LoVo (cell line): ENCODE results near the gene ODF2.
A peak's percentile ranks its signal among the peaks of the same experiment; 100 is the strongest.
"Not testable (repeated sequence)": the region's sequence is repeated elsewhere in the genome, so short reads cannot be mapped to it uniquely, and the experiment has no call there.

Source experiments
- DNase-seq: peaks from one replicate; pipeline ENCODE4 v3.0.0-alpha.2; 2016; ENCODE audit warnings: low spot score

The ODF2 gene

DNA sequence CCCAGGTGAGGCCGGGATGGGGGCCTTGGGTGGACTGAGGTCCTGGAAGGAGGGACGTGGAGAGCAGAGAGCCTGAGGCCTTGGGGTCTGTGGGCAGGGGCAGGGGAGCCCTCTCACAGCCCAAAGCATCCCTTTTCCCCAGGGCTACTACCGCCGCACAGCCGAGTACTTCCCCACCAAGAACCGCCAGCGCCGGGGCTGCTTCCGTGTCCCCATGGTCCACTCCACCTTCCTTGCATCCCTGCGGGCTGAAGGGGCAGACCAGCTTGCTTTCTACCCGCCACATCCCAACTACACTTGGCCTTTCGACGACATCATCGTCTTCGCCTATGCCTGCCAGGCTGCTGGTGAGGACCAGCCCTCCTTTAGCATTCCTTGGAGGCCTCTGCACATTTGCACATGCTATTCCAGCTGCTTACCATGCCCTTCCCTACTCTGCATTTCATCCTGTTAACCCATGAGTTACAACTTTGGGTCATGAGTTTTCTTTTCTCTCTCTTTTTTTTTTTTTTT is 31.5 kb upstream of the ODF2 start:
- DNase-seq, result no peak

- no peak for DNase-seq
Observed at GRCh38 chr9:128428644-128429512, 26.9 kb upstream of the ODF2 start.

DNA sequence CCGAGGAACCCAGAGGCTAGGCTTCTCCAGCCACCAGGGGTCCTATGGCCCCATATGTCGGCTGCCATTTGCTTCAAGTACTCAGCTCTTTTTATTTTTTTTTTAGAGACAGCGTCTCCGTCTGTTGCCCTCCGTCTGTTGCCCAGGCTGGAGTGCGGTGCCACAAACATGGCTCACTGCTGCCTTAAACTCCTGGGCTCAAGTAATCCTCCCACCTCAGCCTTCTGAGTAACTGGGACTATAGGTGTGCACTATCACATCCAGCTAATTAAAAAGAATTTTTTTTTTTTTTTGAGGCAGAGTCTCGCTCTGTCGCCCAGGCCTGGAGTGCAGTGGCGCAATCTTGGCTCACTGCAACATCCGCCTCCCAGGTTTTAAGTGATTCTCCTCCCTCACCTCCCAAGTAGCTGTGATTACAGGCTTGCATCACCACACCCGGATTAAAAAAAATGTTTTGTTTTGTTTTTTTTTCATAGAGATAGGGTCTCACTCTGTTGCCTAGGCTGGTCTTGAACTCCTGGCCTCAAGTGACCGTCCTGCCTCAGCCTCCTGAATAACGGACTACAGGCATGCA is 26.2 kb upstream of the ODF2 start:
- DNase-seq, result no peak

DNA sequence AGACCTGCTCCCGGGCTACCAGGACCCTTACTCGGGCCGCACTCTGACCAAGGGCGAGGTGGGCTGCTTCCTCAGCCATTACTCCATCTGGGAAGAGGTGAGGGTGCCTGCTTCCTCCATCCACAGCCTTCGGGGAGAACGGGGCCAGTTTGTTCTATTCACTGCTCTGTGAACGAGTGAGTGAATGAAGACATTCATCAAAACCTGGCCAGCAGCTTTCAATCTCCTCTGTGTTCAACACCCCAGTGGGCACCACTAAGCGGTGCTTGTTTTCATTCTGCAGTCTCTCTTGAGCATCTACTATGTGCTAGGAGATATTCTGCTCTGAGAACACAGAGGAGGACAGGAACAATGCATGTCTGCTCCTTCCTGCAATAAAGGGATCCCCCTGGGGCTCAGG is 24.6 kb upstream of the ODF2 start:
- no peak for DNase-seq

- no peak for DNase-seq
Observed at GRCh38 chr9:128434340-128434739, 21.5 kb upstream of the ODF2 start.

- DNase-seq, result no peak
Observed at GRCh38 chr9:128435611-128436010, 20.2 kb upstream of the ODF2 start.

- peak; percentile 72 for DNase-seq
Observed at GRCh38 chr9:128438343-128439109, 17.3 kb upstream of the ODF2 start.

DNA sequence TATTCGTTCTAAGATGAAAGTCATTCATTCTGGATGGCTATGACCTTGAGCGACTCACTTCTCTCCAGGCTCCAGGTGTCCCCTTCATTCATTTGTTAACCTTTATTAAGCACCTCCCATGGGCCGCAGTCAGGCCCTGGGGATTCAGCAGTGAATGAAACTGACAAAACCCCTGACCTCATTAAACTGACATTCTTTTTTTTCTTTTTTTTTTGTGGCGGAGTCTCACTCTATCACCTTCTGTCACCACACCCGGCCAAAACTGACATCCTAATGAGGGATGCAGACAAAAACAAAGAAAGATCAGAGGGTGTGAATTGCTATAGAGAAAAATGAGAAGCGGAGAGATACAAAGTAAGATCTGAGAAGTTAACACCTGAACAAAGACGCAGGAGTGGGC is 16.5 kb upstream of the ODF2 start:
- no peak for DNase-seq

GRCh38 chr9:128442150-128442549 is 13.7 kb upstream of the ODF2 start:
- no peak for DNase-seq

DNA sequence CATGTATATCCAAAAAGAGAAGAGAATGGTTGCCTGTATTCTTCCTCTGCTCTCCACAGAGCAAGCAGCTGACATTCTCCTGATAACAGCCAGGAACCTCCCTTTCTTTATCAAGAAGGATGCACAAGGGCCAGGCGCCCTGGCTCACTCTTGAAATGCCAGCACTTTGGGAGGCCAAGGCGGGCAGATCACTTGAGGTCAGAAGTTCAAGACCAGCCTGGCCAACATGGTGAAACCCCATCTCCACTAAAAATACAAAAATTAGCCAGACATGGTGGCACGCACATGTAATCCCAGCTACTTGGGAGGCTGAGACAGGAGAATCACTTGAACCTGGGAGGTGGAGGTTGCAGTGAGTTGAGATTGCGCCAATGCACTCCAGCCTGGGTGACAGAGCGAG is 9.3 kb upstream of the ODF2 start:
- DNase-seq, result not testable (repeated sequence)

DNA sequence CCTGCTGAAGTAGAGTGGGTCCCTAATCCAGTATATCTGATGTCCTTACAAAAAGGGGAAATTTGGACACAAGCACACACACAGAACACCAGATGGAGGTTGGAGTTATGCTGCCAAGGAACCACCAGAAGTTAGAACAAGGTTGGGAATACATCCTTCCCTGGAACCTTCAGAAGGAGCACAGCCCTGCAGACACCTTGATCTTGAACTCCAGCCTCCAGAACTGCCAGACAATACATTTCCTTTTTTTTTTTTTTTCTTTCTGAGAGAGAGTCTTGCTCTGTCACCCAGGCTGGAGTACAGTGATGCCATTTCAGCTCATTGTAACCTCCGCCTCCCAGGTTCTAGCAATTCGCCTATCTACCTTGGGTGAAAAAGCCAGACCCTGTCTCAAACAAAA is 7.1 kb upstream of the ODF2 start:
- DNase-seq, result no peak

DNA sequence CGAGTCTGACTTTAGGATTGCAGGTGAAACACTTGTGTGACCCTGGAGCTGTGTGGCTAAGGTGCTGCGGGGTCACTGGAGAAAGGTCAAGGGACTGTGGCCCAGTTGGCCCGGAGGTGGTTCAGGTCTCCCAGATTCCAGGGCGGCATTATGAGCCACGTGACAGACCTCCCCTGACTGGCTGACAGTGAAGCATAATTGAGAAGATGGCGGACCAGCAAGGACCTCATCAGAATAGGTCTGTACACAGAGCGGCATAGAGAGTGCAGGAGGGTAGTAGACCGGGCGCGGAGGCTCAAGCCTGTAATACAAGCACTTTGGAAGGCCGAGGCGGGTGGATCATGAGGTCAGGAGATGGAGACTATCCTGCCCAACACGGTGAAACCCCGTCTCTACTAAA is 815 bp upstream of the ODF2 start:
- DNase-seq, result no peak

- peak; percentile 59 for DNase-seq
Observed at GRCh38 chr9:128456613-128457061, 831 bp downstream of the ODF2 start.

DNA sequence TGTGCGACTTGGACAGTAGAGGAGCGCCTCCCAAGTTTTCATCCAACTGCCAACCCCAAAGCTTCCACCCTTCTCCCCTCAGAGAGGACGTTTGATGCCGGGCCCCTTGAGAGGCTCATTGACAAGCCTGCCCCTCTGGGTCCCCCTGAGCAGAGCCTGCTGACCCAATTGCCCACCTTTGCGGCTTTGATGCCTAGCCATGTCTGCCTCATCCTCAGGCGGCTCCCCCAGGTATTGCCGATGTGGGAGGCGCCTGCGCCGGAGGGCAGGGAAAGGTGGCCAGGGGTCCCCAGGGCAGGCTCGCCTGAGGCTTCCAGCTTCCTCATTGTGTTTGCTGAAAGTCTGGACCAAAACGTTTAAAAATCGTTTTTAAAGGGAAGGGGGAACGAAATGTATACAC is 1.4 kb downstream of the ODF2 start:
- DNase-seq, result no peak

DNA sequence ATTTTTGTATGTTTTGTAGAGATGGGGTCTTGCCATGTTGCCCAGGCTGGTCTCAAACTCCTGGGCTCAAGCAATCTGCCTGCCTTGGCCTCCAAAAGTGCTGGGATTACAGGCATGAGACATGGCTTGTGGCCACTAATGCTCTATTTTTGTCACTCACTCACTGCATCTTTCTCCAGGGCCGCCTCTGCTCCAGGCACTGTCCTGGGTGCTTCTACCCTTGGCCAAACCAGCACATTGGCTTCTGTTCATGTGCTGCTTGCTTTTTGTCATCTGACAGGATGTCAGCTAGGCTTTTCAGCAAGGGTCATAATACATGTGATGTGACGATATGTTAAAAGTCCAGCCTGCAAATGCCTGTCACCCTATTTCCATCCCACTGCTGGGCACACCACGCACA is 3.2 kb downstream of the ODF2 start:
- no peak for DNase-seq

GRCh38 chr9:128469070-128469469 is 13.3 kb downstream of the ODF2 start:
- DNase-seq, result no peak

GRCh38 chr9:128470560-128470959 is 14.8 kb downstream of the ODF2 start:
- DNase-seq, result no peak

DNA sequence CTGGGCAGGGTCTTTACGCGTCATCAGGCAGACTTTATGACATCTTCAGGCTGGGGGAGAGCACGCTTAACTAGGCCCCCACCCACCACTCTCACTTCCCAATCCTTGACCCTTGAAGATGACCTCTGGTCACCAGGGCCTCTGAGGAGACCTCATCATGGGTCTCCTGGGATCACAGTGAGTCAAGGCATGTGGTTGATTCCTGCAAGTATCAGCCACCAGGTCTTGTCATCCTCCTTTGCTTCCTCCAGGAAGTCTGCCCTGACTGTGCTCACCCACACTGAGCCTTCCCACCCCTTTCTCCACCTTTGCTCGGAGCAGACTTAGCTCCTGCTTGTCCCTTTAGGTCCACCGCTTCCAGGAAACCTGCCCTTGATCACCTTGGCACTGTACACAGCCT is 17.3 kb downstream of the ODF2 start:
- DNase-seq, result no peak

- no peak for DNase-seq
Observed at GRCh38 chr9:128475867-128476266, 20.1 kb downstream of the ODF2 start.

DNA sequence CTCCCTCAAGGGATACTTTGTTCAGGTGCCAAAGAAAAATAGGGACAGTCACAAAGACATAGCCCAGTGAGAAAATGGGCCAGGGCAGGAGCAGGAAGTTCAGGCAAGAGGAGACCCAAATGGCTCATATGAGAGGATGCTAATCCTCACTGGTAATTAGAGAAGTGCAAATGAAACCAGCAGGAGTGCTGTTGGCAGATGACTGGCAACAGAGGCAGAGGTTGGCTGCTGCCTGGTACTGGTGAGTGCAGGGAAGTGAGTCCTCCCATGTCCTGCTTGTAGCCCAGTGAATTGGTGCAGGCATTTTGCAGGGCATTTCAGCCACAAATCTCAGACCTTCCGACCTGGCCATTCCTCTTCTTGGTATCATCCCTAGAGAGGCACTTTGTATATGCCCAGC is 23.5 kb downstream of the ODF2 start:
- DNase-seq, result no peak

- DNase-seq, result no peak
Observed at GRCh38 chr9:128481561-128481960, 25.8 kb downstream of the ODF2 start.

DNA sequence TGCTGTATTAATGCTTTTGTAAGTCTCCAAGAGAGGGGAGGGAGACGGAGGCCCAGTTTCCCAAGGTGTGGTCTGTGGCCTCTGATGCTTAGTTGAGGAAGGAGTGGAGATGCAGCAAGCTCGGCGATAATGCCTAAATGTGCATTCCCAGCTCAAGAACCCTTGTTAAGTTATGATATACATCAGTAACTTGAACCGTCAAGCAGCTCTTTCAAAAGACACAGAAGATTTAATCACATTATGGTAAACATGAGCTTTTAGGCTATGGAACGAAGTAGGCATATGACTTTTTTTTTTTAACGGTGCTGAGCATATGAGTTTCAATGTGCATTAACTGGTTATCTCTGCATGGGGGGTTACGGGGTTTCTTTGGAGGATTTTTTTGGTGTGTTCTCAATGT is 26.4 kb downstream of the ODF2 start:
- DNase-seq, result no peak
